GM19324 (cell line): Measurements from ENCODE around the gene RPL36.

Experiments used
- ATAC-seq: cut with Tn5 transposase; IDR thresholded peaks from one replicate; pipeline ENCODE4 v1.9.1; 2021; ENCODE audit warnings: mild to moderate bottlenecking, moderate library complexity; ENCODE audit not compliant: unreplicated experiment, low FRiP score

Gene RPL36

DNA sequence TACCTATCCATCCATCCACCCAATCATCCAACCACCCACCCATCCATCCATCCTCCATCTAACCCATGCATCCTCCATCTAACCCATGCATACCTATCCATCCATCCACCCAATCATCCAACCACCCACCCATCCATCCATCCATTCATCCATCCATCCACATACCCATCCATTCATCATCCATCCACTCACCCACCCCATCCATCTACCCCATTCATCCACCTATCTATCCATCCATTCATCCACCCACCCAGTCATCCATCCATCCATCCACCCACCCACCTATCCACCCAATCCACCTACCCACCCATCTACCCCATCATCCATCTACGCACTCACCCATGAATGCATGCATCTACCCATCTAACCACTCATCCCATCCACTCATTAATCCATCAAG is 16.3 kb upstream of the RPL36 start:
- ATAC-seq: no peak

DNA sequence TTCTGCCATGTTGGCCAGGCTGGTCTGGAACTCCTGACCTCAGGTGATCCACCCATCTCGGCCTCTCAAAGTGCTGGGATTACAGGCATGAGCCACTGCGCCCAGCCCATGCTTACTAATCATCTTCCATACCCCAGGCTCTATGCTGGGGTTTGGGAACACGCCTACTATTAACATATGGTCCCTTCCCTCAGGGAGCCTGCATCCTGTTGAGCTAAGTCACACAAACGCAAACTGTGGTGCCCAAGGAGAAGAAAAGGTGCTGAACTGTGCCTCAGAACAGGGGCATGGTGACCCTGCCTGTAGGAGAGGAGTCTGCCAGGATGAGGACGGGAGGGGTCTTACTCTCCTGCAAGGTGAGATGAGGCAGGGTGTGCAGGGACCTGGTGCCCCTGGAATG is 15.4 kb upstream of the RPL36 start:
- ATAC-seq: no peak

DNA sequence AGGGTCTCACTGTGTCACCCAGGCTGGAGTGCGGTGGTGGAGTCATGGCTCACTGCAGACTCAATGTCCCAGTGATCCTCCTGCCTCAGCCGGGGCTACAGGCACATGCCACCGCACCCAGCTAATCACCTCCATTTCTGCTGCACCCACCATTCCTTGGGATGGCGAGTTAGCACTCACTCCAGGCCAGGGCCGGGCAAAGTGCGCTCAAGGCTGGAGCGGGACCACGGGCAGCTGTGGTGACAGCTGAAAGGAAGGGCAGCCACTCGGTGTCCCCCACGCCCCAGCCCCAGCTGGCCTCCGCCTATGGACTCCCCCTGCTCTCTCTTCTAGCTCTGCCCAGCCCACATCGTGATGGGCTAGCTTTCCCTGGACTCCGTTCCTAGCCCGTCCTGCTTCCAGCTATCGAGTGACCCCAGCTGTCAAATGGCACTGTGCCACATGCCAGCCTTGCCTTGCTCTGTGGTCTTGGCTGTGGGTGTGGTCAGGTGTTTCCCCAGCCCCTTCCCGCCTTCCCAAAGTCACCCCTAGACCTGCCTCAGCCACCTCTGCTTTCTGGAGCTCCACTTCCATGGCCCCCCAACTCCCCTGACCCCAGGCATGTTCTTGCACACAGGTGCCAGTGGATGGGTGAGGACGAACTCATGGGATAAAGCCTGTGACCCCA is 13.9 kb upstream of the RPL36 start:
- no peak for ATAC-seq

DNA sequence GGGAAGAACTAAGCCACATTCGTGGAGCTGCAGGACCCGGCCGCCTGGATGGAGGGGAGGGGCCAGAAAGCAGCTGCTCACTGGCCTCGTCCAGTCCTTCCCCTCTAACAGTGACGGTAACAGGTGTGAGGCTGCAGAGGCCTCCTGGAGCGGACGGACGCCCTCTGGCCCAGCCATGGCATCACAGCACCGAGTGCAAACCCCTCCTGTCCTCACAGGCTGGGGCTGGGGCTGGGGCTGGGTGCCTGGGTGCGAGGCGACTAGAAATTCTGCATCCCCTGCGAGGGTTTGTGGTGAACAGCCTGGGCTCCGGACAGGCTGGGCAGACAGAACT is 13.4 kb upstream of the RPL36 start:
- ATAC-seq: no peak

DNA sequence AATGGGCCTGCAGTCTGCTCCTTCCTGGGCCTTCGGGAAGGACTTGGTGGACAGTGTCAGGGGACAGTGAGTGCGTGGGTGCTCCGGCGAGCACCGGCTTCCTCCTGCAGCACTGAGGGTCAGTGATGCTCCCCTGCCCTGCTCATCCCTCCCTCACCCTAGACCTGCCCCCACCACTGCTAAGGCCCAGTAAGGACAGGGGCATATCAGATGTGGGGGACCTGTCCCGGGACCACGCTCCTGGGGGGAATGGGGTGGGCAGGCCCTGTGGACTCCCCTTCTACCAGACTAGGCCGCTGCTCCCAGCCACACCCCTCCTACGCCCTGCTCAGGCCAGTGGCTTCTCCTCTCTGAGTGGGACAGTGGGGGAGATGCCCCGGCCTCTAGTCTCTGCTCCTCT is 13.0 kb upstream of the RPL36 start:
- no peak for ATAC-seq

DNA sequence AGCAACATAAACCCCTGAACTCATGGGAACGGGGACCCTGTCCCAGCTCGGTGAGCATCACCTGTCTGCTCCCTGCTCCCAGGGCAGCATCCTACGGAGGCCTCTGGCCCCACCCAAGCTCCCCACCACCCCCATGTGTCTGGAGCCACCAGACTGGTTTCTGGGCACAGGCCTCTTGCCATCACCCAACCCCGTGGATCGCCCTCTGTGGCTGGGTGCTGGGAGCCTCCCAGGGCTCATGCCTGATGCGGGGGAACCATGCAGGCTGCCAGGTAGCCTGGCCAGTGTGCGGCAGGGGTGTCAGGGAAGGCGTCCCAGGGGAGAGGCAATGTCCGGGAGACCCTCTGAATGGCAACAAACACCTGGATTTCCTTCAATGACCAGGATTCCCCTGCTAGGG is 12.5 kb upstream of the RPL36 start:
- ATAC-seq: no peak

DNA sequence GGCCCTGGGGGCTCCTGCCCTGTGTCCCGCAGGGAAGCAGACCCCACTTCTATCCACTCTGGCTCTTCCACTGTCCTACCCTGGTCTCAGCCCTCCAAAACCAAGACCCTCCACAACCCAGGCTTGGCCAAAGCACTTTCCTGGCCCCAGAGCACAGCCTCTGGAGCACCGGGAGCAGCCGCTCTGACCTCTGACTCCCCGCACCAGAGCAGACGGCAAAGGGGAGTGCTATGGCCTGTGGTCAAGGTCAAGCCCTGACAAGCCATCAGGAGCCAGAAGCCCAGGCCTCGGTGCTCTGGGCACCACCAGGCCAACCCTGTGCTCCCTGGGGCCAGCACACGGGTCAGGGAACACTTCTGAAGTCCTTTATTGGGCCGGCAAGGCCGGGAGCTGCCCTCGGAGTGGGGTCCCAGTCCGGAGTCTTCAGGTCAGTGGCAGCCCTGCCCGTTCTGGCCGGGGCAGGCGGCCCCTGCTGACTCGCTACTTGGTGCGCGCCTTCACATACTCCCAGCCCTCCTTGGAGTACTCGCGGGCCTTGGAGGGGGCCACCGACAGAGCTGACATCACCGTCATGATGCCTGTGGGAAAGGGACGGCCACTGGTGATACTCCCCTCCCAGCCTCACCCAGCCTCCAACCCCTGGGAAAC is 11.9 kb upstream of the RPL36 start:
- ATAC-seq: no peak

DNA sequence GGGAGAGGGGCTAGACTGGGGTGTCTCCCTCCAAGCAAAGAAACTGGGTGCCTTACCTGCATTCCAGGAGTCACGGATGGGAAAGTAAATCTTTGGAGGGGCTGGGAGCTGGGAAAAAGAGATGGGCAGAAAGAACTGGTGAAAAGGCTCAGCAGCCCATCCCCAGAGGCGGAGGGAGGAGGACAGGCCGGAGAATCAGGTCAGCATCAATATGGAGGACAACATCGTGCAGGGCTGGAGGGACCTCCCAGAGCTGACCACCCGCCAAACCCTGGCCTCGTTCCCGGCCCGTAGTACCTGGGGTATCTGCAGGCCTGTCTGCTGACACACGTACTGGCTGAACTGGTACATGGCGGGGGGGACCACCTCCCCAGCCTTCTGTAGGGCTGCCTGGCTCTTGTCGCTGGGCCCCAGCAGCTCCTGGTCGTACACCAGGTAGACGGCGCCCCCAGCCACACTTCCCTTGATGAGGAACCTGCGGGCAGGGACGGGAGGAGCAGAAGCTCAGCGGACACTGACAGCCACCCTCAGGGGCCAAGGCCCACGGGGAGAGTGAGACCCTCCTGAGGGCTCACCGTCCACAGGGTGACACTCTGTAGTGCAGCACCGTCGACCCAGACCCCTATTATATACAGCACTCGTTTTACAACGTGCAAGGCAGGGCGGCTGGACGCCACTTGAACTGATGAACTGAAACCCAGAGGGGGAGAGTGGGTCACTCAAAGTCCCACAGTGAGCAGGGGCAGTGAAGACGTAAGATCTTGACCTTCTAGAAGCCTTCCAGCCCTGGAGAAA is 10.6 kb upstream of the RPL36 start:
- no peak for ATAC-seq

DNA sequence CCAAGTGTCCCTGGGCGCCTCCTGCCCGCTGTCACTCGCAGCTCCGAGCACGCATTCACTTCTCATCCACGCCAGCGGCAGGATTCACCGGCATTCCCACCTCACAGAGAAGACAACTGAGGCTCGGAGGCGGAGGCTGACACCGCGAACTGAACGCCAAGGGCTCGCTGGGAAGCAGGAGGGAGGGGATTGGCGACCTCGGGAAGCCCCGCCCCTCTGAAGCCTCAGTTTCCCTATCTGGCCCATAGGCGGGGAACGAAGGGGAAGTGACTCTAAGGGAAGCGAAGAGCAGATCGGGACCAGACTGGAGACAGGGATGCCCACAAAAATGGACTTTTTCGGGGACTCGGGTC is 10.0 kb upstream of the RPL36 start:
- ATAC-seq: no peak

DNA sequence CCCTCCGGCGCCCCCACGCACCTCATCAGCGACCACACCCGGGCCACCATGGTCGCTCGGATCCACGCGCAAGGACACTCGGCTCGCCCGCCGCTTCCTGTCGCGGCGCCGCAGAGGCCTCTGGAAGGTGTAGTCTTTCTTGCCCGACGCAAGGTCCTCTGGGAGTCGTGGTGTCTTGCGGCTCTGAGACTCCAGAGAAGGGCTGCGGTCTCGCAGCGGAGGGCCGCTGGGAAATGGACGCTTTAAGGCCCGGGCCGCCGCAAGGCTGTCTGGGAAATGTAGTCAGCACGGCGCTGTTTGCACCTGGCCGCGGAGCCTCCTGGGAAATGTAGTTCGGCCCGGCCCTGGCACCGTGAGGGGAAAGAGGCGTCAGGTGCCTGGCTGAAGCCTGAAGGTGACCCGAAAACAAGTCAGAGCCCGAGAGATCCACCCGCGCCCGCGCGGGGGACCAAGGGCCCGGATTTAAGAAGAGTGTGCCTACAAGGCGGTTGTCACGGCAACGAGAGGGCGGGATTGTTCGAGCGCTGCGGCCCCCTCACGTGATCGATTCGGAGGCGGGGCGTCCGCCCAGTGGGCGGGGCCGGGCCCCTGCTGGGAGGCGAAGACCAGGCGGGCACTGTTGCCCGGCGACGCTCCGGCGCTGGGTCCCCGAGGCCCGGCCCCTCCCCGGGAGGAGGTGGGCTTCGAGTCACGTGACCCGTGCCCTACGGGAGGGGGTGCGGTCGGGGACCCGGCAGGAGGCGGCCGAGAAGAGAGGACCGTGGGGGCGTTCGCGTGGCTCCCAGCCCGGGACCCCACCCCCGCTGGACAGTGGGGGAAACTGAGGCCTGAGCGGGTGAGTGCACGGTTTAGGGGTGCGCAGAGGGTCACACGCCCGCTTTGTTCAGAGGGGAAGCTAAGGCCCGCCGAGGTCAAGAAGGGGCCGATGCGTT is 9.4 kb upstream of the RPL36 start, which contains the start of the genes HSD11B1L and MICOS13:
Gene HSD11B1L, plus strand, starts transcription at position 591 of the 932 bp plus-strand sequence. CDS start 3,806 bp downstream, outside the sequence.
Gene MICOS13, minus strand, starts transcription at position 80 of the 932 bp plus-strand sequence. Its CDS starts 30 bp downstream, at position 50.
- ATAC-seq: peak; percentile 88

DNA sequence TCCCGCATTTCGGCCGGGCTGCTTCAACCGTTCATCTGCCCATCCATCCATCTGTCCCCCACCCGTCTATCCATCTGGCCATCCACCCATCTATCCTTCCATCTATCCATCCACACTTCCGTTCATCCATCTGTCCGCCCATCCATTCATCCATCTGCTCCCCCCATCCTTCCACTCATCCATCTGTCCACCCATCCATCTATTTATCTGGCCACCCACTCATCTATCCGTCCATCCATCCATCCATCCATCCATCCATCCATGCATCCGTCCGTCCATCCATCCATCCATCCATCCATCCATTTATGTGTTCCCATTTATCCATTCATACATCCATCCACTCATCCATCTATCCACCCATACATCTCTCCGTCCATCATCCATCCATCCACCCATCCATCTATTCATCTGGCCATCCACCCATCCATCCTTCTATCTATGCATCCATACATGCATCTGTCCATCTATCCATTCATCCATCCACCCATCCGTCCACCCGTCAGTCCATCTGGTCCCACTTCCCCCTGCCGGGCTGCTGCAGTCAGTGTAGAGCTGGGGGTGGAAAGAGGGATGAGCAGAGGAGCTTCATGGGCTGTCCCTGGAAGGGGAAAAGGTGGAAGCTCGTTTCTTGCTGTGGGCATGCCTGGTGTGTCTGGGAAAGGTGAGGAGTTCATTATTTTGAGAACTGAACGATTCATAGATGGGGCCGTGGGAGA is 8.5 kb upstream of the RPL36 start:
- no peak for ATAC-seq

DNA sequence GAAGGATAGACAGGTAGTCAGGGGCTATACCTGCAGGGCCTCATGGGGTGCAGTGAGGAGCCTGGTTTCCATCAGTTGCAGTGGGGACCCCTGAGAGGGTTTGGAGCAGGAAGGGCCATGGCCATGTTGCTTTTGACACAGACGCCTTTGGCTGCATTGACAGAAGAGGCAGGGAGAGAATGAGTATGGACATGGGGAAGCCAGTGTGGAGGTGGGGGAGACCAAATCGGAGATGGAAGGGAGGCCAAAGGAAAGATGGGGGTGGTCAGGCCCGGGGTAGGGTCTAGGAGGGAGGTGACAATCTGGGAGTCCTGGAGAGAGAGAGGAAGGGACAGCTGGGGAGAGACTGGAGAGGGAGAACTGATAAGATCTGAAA is 8.0 kb upstream of the RPL36 start:
- no peak for ATAC-seq

DNA sequence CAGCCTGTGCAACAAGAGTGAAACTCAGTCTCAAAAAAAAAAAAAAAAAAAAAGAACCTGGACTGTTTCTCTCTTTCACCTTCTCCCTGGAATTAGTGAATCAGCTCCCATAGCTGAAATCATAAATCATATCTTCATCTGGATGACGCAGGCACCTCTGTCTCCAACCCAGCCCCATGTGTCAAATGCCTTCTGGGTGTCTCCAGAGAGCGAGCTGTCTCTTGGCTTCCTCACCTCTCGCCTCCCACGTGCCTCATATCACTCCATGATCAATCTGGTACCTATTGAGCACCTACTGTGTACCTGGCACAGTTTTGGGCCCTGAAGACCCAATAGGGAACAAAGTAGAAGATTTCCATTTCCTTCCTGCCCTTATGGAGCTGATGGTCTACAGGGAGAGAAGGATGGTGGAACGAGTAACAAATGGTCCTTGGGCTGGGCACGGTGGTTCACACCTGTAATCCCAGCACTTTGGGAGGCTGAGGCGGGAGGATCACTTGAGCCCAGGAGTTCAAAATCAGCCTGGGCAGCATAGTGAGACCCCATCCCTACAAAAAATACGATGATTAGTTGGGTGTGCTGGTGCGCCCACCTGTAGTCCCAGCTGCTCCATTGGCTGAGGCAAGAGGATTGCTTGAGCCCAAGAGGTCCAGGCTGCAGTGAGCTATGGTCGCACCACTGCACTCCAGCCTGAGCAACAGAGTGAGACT is 6.8 kb upstream of the RPL36 start:
- ATAC-seq: no peak

DNA sequence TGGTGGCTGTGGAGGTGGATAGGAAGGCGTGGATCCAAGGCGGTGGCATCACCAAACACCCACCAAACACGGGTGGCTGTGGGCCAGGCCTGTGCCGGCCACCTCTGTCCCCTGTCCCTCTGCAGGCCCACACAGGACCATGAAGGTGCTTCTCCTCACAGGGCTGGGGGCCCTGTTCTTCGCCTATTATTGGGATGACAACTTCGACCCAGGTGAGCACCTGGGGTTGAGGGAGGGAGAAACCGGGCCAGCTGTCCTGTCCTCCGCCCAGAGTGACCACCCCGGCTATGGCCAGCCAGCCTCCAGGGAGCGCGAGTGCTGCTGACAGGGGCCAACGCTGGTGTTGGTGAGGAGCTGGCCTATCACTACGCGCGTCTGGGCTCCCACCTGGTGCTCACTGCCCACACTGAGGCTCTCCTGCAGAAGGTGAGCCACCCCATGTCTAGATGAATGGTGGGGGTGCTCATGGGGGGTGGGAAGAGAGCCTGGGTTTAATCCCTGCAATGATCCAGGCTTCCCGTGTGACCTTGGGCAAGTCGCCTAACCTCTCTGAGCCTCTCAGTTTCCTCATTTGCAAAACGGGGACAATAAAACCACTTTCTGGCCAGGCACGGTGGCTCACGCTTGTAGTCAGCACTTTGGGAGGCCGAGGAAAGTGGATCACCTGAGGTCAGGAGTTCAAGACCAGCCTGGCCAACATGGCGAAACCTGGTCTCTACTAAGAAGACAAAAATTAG is 5.2 kb upstream of the RPL36 start:
- no peak for ATAC-seq

DNA sequence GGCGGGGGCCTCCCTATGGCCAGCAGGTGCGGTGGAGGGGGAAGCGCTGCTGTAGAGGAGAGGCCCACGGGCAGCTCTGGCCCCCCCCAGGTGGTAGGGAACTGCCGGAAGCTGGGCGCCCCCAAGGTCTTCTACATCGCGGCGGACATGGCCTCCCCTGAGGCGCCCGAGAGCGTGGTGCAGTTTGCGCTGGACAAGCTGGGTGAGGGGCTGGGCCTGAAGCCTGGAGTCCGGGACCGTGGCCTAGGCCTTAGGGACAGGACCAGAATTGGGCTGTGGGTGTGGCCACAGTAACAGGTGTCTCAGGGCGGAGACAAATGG is 3.8 kb upstream of the RPL36 start:
- ATAC-seq: no peak

DNA sequence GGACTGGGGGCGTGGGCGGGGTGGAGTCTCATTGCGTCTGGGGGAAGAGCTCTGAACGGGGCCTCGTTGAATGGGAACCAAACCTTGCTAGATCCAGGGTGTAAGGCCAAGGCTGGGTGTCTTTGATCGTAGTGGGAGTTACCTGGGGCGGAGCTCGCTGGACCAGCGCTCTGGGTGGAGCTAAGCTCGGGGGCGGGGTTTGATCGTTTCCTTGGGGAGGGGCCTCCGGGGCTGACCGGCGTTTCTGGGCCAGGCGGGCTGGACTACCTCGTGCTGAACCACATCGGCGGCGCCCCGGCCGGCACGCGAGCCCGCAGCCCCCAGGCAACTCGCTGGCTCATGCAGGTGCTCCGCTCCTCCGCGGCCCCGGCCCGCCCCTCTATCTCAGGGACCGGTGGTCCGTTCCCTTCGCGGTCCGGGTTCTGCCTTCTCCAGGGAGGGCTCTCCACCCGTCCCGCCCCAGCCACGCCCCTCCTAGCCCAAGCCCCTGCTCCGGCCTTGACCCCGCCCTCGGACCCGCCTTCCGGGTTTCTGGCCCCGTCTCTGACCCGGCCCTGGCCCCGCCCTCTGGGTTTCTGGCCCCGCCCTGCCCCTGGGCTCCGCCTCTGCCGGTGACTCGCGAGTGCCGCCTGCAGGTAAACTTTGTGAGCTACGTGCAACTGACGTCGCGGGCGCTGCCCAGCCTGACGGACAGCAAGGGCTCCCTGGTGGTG is 3.3 kb upstream of the RPL36 start:
- ATAC-seq: peak; percentile 63

DNA sequence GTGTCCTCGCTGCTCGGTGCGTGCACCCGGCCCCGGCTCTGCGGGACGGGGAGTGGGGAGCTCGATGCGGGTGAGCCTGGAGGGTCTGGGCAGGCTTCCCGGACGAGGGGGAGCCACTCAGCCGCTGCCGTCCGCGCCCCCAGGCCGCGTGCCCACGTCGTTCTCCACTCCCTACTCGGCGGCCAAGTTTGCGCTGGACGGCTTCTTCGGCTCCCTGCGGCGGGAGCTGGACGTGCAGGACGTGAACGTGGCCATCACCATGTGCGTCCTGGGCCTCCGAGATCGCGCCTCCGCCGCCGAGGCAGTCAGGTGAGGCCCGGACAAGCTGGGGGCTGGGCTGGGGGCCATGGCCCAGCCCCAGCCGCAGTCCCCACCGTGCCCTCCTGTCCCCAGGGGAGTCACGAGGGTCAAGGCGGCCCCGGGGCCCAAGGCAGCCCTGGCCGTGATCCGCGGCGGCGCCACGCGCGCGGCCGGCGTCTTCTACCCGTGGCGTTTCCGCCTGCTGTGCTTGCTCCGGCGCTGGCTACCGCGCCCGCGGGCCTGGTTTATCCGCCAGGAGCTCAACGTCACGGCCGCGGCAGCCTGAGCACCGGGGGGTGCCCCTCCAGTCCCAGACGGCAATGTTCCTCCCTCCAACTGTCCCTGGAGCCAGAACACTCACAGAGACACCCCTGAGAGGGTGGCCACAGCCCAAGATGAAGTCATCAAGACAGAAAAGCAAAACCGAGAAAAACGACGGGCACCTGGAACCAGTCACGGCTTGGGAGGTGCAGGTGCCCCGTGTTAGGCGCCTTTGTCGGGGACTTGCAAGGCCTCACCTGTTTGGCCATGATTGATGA is 2.5 kb upstream of the RPL36 start:
- no peak for ATAC-seq
